H1 (cell line): ENCODE measurements around the gene TAF6. TPM values are rescaled to one million over a fixed set of nuclear protein-coding genes. Genes with fewer than 3 reads are reported as not detected.

Source experiments
- CHD1 ChIP-seq: IDR thresholded peaks from 2 replicates; pipeline ENCODE4 v1.6.1; 2012; ENCODE audit warnings: low read depth, low read length, improper control_type of control experiment
- EGR1 ChIP-seq: IDR thresholded peaks from 2 replicates; pipeline ENCODE4 v1.6.1; 2011; ENCODE audit warnings: low read depth, low read length, borderline replicate concordance
- EP300 ChIP-seq, 2 experiments: IDR thresholded peaks; 1 replicate in 1 of 2; 2 replicates in 1 of 2; pipeline ENCODE4 v1.6.1; 2011 to 2012; ENCODE audit warnings: low read depth in 2 of 2, low read length in 2 of 2, mild to moderate bottlenecking in 2 of 2, borderline replicate concordance in 1 of 2, inconsistent platforms in 1 of 2, moderate library complexity in 1 of 2
- GABPA ChIP-seq: IDR thresholded peaks from 2 replicates; pipeline ENCODE4 v1.6.1; 2011; ENCODE audit warnings: mild to moderate bottlenecking, low read length, moderate library complexity, borderline replicate concordance; ENCODE audit not compliant: insufficient read depth
- HDAC2 ChIP-seq, 2 experiments: fragments of 300-600 bp in 1 of 2; sonication (generic) in 1 of 2; IDR thresholded peaks; 2 replicates each; pipeline ENCODE4 v1.6.1; 2011 to 2012; ENCODE audit warnings: low read depth in 2 of 2, low read length in 2 of 2, mild to moderate bottlenecking in 2 of 2, moderate library complexity in 2 of 2, borderline replicate concordance in 1 of 2, inconsistent platforms in 1 of 2
- KDM4A ChIP-seq: IDR thresholded peaks from one replicate; pipeline ENCODE4 v1.7.1; 2012; ENCODE audit warnings: low read depth, mild to moderate bottlenecking, moderate library complexity, low read length, inconsistent platforms; ENCODE audit not compliant: severe bottlenecking
- KDM5A ChIP-seq: fragments of 200-600 bp; IDR thresholded peaks from 2 replicates; pipeline ENCODE4 v1.7.1; 2012; ENCODE audit warnings: mild to moderate bottlenecking, low read length, inconsistent platforms, mixed read lengths
- NRF1 ChIP-seq: IDR thresholded peaks from 2 replicates; pipeline ENCODE4 v1.6.1; 2011; ENCODE audit warnings: mild to moderate bottlenecking, low read depth, low read length, improper control_type of control experiment
- PHF8 ChIP-seq: fragments of 200-600 bp; sonication (generic); conservative IDR thresholded peaks from 2 replicates; pipeline ENCODE4 v1.7.1; 2012; ENCODE audit warnings: low read depth, mild to moderate bottlenecking, inconsistent platforms, low read length, moderate library complexity
- POLR2AphosphoS5 ChIP-seq: IDR thresholded peaks from 2 replicates; pipeline ENCODE4 v1.6.1; 2011; ENCODE audit warnings: low read depth, low read length
- RBBP5 ChIP-seq: IDR thresholded peaks from 2 replicates; pipeline ENCODE4 v1.7.1; 2012; ENCODE audit warnings: low read depth, mild to moderate bottlenecking, inconsistent platforms, low read length, moderate library complexity, borderline replicate concordance
- SP1 ChIP-seq: IDR thresholded peaks from 2 replicates; pipeline ENCODE4 v1.6.1; 2011; ENCODE audit warnings: low read depth, low read length
- SP2 ChIP-seq: IDR thresholded peaks from 2 replicates; pipeline ENCODE4 v1.6.1; 2012; ENCODE audit warnings: mild to moderate bottlenecking, low read length, inconsistent platforms
- SP4 ChIP-seq: IDR thresholded peaks from 2 replicates; pipeline ENCODE4 v1.6.1; 2012; ENCODE audit warnings: low read length, inconsistent platforms
- TAF1 ChIP-seq: IDR thresholded peaks from 2 replicates; pipeline ENCODE4 v1.6.1; 2011; ENCODE audit warnings: mild to moderate bottlenecking, low read depth, low read length
- TAF7 ChIP-seq: optimal IDR thresholded peaks from 2 replicates; pipeline ENCODE3; 2011; ENCODE audit warnings: low read depth, mild to moderate bottlenecking, inconsistent platforms, low read length, moderate library complexity, borderline replicate concordance
- TBP ChIP-seq: IDR thresholded peaks from 2 replicates; pipeline ENCODE4 v1.6.1; 2011; ENCODE audit warnings: low read depth, low read length, improper control_type of control experiment
- polyA plus RNA-seq, 7 experiments: library from polyadenylated mRNA; depleted of rRNA in 3 of 7; stranded (reverse) in 5 of 7; unstranded in 2 of 7; fragments of >200 nt in 5 of 7; fragments of 200-250 nt in 2 of 7; gene quantifications; 1 replicate in 5 of 7; 2 replicates in 1 of 7; 4 replicates in 1 of 7; pipeline versions ENCODE4 v1.2.1 to v1.2.3, GENCODE V29; 2011 to 2013; ENCODE audit warnings: missing spikeins in 2 of 7, mixed read lengths in 2 of 7
- total RNA-seq: library from RNA; stranded (reverse); fragmentation: NEBNext Ultra II Directional; extraction: Animal tissue kit (Norgen Biotek cat#: 25700); gene quantifications from 2 replicates; pipeline ENCODE4 v1.2.1, GENCODE V29; 2021
- TF ChIP-seq, protein P1 (sequence below): IDR thresholded peaks from 2 replicates; pipeline ENCODE4 v1.6.1; 2011; ENCODE audit warnings: low read depth, mild to moderate bottlenecking, low read length; ENCODE audit not compliant: insufficient read depth

Gene TAF6
- total and polyA plus RNA-seq, 2 of the 8 experiments (the other 6 are each of a cell fraction or from before 2014, with no cell fraction given) = 66.7 to 101 TPM

DNA sequence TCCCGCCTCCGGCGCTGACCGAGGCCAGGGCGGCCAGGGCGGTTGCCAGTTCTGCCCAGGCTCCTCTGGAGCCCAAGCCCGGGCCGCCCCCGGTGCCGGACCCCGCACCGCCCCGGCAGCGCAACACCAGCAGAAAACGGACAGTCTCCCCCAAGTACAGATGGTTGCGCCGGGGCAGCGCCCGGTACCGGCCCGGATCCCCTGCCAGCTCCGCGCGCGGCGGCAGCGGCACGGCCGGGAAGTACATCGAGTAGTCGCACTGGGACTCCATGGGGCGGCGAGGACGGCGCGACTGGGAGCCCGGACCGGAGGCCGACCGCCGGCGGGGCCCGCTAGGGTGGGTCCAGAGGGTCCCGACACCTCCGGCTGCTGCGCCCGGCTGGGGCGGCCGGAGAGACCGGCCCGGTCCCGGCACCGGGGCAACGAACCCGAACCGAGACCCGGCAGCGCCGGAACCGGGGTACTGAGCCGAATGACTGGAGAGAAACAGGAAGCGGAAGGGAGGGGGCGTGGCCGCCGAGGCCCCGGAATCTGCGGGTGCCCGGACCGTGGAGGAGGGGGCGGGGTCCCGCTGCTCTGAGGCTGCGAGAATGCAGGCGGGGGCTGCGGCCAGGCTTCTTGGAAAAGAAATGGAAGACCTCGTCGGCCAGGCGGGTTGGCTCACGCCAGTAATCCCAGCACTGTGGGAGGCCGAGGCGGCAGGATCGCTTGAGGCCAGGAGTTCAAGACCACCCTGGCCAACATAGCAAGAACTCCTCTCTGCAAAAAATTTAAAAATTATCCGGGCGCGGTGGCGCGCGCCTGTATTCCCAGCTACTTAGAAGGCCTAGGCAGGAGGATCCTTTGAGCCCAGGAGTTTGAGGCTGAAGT, 39.3 kb upstream of the TAF6 start, which contains the start of gene TRAPPC14 (continued):
- TF ChIP-seq PHF8 (peak; percentile 74), TAF1 (peak; percentile 38; the same call in 1 of the 2 replicates), GABPA (peak; percentile 70; the same call in 1 of the 2 replicates), KDM4A (peak; percentile 66), POLR2AphosphoS5 (peak; percentile 14; the same call in 1 of the 2 replicates), RBBP5 (peak; percentile 88; the same call in 1 of the 2 replicates), CHD1 (no peak), EP300 (IDR thresholded peaks at IDR 0.05; ENCODE audit: borderline replicate concordance in 1 of 2, low read depth in 2 of 2, low read length in 2 of 2) (peak in 1 of 2 experiments; percentile 48; a peak in 1 of 3 replicates), NRF1 (no peak), SP2 (no peak), EGR1 (peak; percentile 47; the same call in 1 of the 2 replicates), SP1 (peak; percentile 28; the same call in 1 of the 2 replicates), TAF7 (peak; percentile 21), KDM5A (0 out of 2 replicates have a peak, but pooled peaks have one; percentile 20), TBP (peak; percentile 79), HDAC2 (IDR thresholded peaks at IDR 0.05; ENCODE audit: borderline replicate concordance in 1 of 2, low read depth in 2 of 2, low read length in 2 of 2) (peak in 1 of 2 experiments; percentile 62; a peak in 1 of 4 replicates), SP4 (0 out of 2 replicates have a peak, but pooled peaks have one; percentile 31)
- TF ChIP-seq, protein P1, sequence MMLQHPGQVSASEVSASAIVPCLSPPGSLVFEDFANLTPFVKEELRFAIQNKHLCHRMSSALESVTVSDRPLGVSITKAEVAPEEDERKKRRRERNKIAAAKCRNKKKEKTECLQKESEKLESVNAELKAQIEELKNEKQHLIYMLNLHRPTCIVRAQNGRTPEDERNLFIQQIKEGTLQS = no peak
